Neural cell (in vitro differentiated cells): ENCODE measurements around the gene CDK5RAP1. TPM values are rescaled to one million over a fixed set of nuclear protein-coding genes. Genes with fewer than 3 reads are reported as not detected.

ENCODE experiments used
- H2AFZ ChIP-seq: fragments of 200-600, 300-800 bp; sonication (generic), shearing (Covaris generic); 2 replicates; pipeline ENCODE4 v1.6.0; 2014; ENCODE audit warnings: low read depth, mild to moderate bottlenecking, antibody characterized with exemption, low read length, moderate library complexity
- H3F3A ChIP-seq: fragments of 200-600 bp; shearing (Covaris generic); 2 replicates; pipeline ENCODE4 v1.6.1; 2016; ENCODE audit warnings: mild to moderate bottlenecking, moderate library complexity, mixed read lengths, antibody characterized with exemption, low read length; ENCODE audit not compliant: insufficient read depth, poor library complexity, severe bottlenecking
- H3K27ac ChIP-seq: fragments of 200-600, 300-800 bp; sonication (generic), shearing (Covaris generic); 2 replicates; pipeline ENCODE4 v1.5.1; 2014; ENCODE audit warnings: mild to moderate bottlenecking, low read length, moderate library complexity
- H3K27me3 ChIP-seq: fragments of 300-800, 200-600 bp; sonication (generic), shearing (Covaris generic); 2 replicates; pipeline ENCODE4 v1.6.0; 2014; ENCODE audit warnings: mild to moderate bottlenecking, low read depth, low read length, moderate library complexity; ENCODE audit not compliant: insufficient read depth
- H3K36me3 ChIP-seq: fragments of 300-800, 200-600 bp; sonication (generic), shearing (Covaris generic); 2 replicates; pipeline ENCODE4 v1.5.1; 2014; ENCODE audit warnings: mild to moderate bottlenecking, antibody characterized with exemption, low read length, moderate library complexity; ENCODE audit not compliant: insufficient read depth
- H3K4me2 ChIP-seq: fragments of 300-800, 200-600 bp; sonication (generic), shearing (Covaris generic); 2 replicates; pipeline ENCODE4 v1.6.0; 2014; ENCODE audit warnings: mild to moderate bottlenecking, low read length
- H3K4me3 ChIP-seq: fragments of 300-800, 200-600 bp; sonication (generic), shearing (Covaris generic); 2 replicates; pipeline ENCODE4 v1.5.1; 2014; ENCODE audit warnings: mild to moderate bottlenecking, low read length, moderate library complexity
- H3K79me2 ChIP-seq: fragments of 200-600 bp; shearing (Covaris generic); replicated peaks from 2 replicates; pipeline ENCODE4 v1.6.0; 2014; ENCODE audit warnings: mild to moderate bottlenecking, low read length, moderate library complexity; ENCODE audit not compliant: insufficient read depth
- H3K9ac ChIP-seq: fragments of 300-800, 200-600 bp; sonication (generic), shearing (Covaris generic); 2 replicates; pipeline ENCODE4 v1.6.1; 2016; ENCODE audit warnings: mild to moderate bottlenecking, low read length, mixed read lengths
- H3K9me2 ChIP-seq: fragments of 200-600 bp; shearing (Covaris generic); 2 replicates; pipeline ENCODE4 v1.6.1; 2016; ENCODE audit warnings: mild to moderate bottlenecking, low read length, mixed read lengths; ENCODE audit not compliant: insufficient read depth
- H3K9me3 ChIP-seq: fragments of 200-600, 300-800 bp; sonication (generic), shearing (Covaris generic); 2 replicates; pipeline ENCODE4 v1.6.1; 2016; ENCODE audit warnings: mild to moderate bottlenecking, mixed run types, low read length, moderate library complexity, mixed read lengths
- H4K20me1 ChIP-seq: fragments of 200-600 bp; shearing (Covaris generic); 2 replicates; pipeline ENCODE4 v1.6.1; 2016; ENCODE audit warnings: mild to moderate bottlenecking, mixed run types; ENCODE audit not compliant: insufficient read depth
- EP300 ChIP-seq: fragments of 450-650 bp; conservative IDR thresholded peaks from 2 replicates; pipeline ENCODE4 v1.6.1; 2014; ENCODE audit warnings: antibody characterized with exemption, mild to moderate bottlenecking, moderate library complexity; ENCODE audit not compliant: poor library complexity, severe bottlenecking
- EZH2 ChIP-seq: fragments of 200-600, 300-800 bp; shearing (Covaris generic), sonication (generic); IDR thresholded peaks from 2 replicates; pipeline ENCODE4 v1.6.1; 2014; ENCODE audit warnings: antibody characterized with exemption, low read length, borderline replicate concordance, mild to moderate bottlenecking; ENCODE audit not compliant: insufficient read depth, poor library complexity, severe bottlenecking
- MXI1 ChIP-seq: fragments of 450-650 bp; conservative IDR thresholded peaks from 2 replicates; pipeline ENCODE4 v1.6.1; 2014; ENCODE audit warnings: antibody characterized with exemption, mild to moderate bottlenecking; ENCODE audit not compliant: poor library complexity, severe bottlenecking
- POLR2AphosphoS5 ChIP-seq: IDR thresholded peaks from 2 replicates; pipeline ENCODE4 v1.6.1; 2012
- RAD21 ChIP-seq: fragments of 450-650 bp; conservative IDR thresholded peaks from 2 replicates; pipeline ENCODE4 v1.6.1; 2014; ENCODE audit warnings: antibody characterized with exemption, mild to moderate bottlenecking, moderate library complexity
- REST ChIP-seq: IDR thresholded peaks from 2 replicates; pipeline ENCODE4 v1.6.1; 2012; ENCODE audit warnings: borderline replicate concordance
- SMC3 ChIP-seq: fragments of 450-650 bp; conservative IDR thresholded peaks from 2 replicates; pipeline ENCODE4 v1.6.1; 2014; ENCODE audit warnings: antibody characterized with exemption, mild to moderate bottlenecking, moderate library complexity; ENCODE audit not compliant: poor library complexity
- TAF1 ChIP-seq: IDR thresholded peaks from 2 replicates; pipeline ENCODE4 v1.6.1; 2012; ENCODE audit warnings: low read depth
- polyA plus RNA-seq: library from polyadenylated mRNA; depleted of rRNA; stranded (reverse); fragments of >200 nt; gene quantifications from 2 replicates; pipeline ENCODE4 v1.2.3, GENCODE V29; 2014
- TF ChIP-seq, protein P1 (sequence below): fragments of 450-650 bp; IDR thresholded peaks from 2 replicates; pipeline ENCODE4 v1.5.1; 2014; ENCODE audit warnings: antibody characterized with exemption, mild to moderate bottlenecking, moderate library complexity; ENCODE audit not compliant: poor library complexity, severe bottlenecking

The CDK5RAP1 gene
- polyA plus RNA-seq, 1 donor from 2014 or later = 47.2 TPM

DNA sequence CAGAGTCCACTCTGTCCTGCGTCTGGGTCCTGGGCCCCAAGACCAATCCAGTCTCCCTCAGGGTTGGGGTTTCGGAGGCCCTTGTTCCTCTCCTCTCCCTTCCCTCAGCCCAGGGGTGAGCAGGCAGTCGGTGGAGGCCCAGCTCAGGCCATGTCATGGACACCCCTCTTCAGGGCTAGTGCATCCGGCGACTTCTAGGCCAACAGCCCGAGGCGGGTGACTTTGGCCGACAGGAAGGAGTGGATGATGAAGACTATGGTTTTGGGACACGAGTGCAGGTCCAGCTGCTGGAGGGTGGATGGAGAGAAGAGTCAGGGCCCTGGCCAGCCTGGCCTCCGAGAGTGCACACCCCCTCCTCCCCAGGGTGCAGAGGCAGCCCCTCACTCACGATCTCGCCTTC lies 7.0 kb upstream of the CDK5RAP1 start:
- no peak overlapping the region for H3K4me3 ChIP-seq
- no peaks in the 10 kb centered on the region for H3K27me3 ChIP-seq
- H3K36me3 ChIP-seq = no peaks in the 10 kb centered on the region
- no peak overlapping the region for H3K27ac ChIP-seq
- no peak overlapping the region for H2AFZ ChIP-seq
- TF ChIP-seq RAD21 = no peak
- no peak for TF ChIP-seq SMC3
- TF ChIP-seq, protein P1, sequence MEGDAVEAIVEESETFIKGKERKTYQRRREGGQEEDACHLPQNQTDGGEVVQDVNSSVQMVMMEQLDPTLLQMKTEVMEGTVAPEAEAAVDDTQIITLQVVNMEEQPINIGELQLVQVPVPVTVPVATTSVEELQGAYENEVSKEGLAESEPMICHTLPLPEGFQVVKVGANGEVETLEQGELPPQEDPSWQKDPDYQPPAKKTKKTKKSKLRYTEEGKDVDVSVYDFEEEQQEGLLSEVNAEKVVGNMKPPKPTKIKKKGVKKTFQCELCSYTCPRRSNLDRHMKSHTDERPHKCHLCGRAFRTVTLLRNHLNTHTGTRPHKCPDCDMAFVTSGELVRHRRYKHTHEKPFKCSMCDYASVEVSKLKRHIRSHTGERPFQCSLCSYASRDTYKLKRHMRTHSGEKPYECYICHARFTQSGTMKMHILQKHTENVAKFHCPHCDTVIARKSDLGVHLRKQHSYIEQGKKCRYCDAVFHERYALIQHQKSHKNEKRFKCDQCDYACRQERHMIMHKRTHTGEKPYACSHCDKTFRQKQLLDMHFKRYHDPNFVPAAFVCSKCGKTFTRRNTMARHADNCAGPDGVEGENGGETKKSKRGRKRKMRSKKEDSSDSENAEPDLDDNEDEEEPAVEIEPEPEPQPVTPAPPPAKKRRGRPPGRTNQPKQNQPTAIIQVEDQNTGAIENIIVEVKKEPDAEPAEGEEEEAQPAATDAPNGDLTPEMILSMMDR = no peak
- no peak for TF ChIP-seq MXI1
- TF ChIP-seq TAF1 = no peak
- TF ChIP-seq REST = no peak
- no peak for TF ChIP-seq EP300
- TF ChIP-seq EZH2 = no peak
- no peak for TF ChIP-seq POLR2AphosphoS5
- no peaks in the 10 kb centered on the region for H3K9me2 ChIP-seq
- no peaks in the 10 kb centered on the region for H3K9me3 ChIP-seq
- H3K79me2 ChIP-seq = no peaks in the 10 kb centered on the region
- no peak overlapping the region for H3K9ac ChIP-seq
- H4K20me1 ChIP-seq = no peaks in the 10 kb centered on the region
- H3F3A ChIP-seq = no peaks in the 10 kb centered on the region
- no peak overlapping the region for H3K4me2 ChIP-seq

DNA sequence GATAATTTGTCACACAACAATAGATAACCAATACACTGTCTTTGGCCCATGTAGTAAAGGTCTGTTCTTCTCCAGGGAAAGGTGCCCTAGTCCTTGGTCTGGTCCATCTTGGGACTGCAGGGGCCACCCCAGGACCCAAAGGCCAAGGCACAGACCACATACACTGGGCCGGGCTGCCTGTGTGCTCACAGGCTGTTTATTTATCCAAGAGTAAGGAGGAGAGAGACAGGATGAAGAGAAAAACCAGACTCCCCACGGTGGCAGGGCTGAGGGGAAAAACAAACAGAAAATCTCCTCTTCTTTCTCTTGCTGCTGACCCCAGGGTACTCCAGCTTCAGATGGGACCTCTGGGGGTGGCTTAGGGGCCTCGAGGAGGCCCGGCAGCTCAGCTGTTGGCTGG lies 6.5 kb upstream of the CDK5RAP1 start:
- no peak overlapping the region for H3K9ac ChIP-seq
- TF ChIP-seq EP300 = no peak
- TF ChIP-seq MXI1 = no peak
- TF ChIP-seq, protein P1 = no peak
- no peak for TF ChIP-seq EZH2
- no peak for TF ChIP-seq POLR2AphosphoS5
- TF ChIP-seq RAD21 = no peak
- TF ChIP-seq REST = no peak
- no peak for TF ChIP-seq TAF1
- no peaks in the 10 kb centered on the region for H3K36me3 ChIP-seq

More for the DNA sequence above, 6.5 kb upstream of the CDK5RAP1 start:
- no peak overlapping the region for H3K4me2 ChIP-seq
- H3K27ac ChIP-seq = no peak overlapping the region
- H3K79me2 ChIP-seq = no peaks in the 10 kb centered on the region
- no peak overlapping the region for H2AFZ ChIP-seq
- H3K27me3 ChIP-seq = no peaks in the 10 kb centered on the region
- no peaks in the 10 kb centered on the region for H3K9me2 ChIP-seq
- no peaks in the 10 kb centered on the region for H3K9me3 ChIP-seq
- H3F3A ChIP-seq = no peaks in the 10 kb centered on the region
- no peak overlapping the region for H3K4me3 ChIP-seq
- no peaks in the 10 kb centered on the region for H4K20me1 ChIP-seq
